ENCODE results near the gene NREP. TPM values are rescaled to one million over a fixed set of nuclear protein-coding genes. Genes with fewer than 3 reads are reported as not detected.

The NREP gene
- total RNA-seq, 1 donor from 2014 or later = 874 TPM

DNA sequence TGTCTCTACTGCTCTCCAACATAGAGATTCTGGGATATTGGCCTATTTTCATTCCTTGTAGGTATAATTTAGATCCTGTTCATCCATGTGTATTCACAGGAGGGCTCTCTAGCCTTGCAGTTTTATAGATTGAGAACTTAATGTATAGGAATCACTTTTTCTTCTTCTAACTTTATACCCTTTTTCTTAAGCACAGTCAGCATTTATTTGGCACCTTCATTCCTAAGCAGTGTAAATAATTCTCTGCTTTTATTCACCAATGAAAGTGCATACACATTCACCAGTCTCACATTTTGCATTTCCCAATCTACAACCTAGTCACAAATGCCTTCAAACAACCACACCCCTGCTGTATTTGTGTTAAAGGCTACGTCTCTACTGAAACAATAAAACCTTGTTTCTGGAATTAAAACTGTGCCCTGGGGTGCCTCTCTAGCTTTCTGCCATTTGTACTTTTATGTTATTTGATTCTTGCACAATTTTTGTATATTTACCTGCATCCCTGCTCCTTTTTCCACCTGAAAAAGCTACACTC is 49.3 kb downstream of the NREP start:
- no peak overlapping the region for H3K27ac Mint-ChIP-seq (ENCODE audit: unreplicated experiment)

DNA sequence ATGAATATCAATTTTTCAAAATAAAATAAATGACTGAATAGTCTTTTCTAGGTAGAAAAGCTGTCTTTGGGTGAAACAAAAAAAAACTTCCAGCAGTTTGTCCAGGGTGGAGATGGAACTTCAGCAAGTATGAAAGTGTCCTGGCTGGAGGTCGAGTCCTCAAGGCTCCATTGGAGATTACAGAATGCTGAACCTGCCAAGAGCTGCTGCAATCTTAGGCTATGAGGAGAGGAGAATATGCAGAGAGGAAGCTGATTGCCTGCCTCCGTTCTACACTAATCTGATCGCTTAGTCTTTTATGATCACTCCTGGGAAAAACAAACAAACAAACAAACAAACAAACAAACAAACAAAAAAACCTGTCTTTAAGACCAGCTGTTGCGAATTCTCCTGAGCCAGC is 50.6 kb downstream of the NREP start:
- Mint-ChIP-seq H3K27ac (ENCODE audit: unreplicated experiment) (no peak overlapping the region), H3K9me3 (ENCODE audit: unreplicated experiment) (no peaks in the 10 kb centered on the region), H3K4me1 (ENCODE audit: unreplicated experiment) (no peaks in the 10 kb centered on the region), H3K4me3 (ENCODE audit: unreplicated experiment) (no peak overlapping the region), H3K36me3 (ENCODE audit: unreplicated experiment) (peaks cover 3% of the 10 kb centered on the region), H3K27me3 (ENCODE audit: unreplicated experiment) (no peaks in the 10 kb centered on the region)
- DNase-seq (ENCODE audit: extremely low spot score, unreplicated experiment) = no peak
- TF ChIP-seq, protein P1, sequence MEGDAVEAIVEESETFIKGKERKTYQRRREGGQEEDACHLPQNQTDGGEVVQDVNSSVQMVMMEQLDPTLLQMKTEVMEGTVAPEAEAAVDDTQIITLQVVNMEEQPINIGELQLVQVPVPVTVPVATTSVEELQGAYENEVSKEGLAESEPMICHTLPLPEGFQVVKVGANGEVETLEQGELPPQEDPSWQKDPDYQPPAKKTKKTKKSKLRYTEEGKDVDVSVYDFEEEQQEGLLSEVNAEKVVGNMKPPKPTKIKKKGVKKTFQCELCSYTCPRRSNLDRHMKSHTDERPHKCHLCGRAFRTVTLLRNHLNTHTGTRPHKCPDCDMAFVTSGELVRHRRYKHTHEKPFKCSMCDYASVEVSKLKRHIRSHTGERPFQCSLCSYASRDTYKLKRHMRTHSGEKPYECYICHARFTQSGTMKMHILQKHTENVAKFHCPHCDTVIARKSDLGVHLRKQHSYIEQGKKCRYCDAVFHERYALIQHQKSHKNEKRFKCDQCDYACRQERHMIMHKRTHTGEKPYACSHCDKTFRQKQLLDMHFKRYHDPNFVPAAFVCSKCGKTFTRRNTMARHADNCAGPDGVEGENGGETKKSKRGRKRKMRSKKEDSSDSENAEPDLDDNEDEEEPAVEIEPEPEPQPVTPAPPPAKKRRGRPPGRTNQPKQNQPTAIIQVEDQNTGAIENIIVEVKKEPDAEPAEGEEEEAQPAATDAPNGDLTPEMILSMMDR (IDR thresholded peaks at IDR 0.05) = no peak

More for the DNA sequence above, 49.3 kb downstream of the NREP start:
- H3K4me1 Mint-ChIP-seq (ENCODE audit: unreplicated experiment) = no peaks in the 10 kb centered on the region
- H3K36me3 Mint-ChIP-seq (ENCODE audit: unreplicated experiment) = peaks cover 13% of the 10 kb centered on the region
- TF ChIP-seq, protein P1 (IDR thresholded peaks at IDR 0.05) = no peak
- H3K27me3 Mint-ChIP-seq (ENCODE audit: unreplicated experiment) = no peaks in the 10 kb centered on the region
- H3K9me3 Mint-ChIP-seq (ENCODE audit: unreplicated experiment) = peaks cover 8% of the 10 kb centered on the region
- no peak overlapping the region for H3K4me3 Mint-ChIP-seq (ENCODE audit: unreplicated experiment)
- DNase-seq (ENCODE audit: extremely low spot score, unreplicated experiment) = no peak

DNA sequence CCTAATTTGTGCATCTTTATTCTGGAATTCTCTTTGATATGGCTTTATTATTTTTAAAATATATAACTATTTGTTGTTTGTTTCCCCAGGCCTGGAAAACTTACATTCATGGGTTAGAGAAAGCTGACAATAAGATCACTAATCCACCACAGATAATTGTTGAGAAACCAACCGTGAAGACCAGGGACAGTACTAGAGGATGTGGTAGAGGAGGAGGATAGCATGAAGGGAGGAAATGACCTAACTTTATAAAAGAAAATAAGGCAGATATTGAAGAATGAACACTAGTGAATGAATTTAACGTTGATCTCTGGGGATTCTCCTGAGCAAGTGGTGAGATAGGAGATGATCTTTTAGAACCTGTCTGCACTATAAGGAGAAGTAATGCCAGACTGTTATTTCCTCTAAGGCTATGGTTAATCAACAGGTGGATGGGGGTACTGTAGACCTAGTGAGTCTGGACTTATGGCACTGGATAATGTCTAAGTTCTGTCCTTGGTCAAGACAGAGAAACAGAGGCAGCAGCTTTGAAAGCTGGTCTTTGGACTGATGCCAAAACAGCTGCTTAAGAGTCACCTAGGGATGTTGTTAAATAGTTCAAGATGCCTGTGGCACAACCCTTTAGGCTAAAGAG is 52.4 kb downstream of the NREP start:
- no peak overlapping the region for H3K27ac Mint-ChIP-seq (ENCODE audit: unreplicated experiment)
- H3K4me3 Mint-ChIP-seq (ENCODE audit: unreplicated experiment) = no peak overlapping the region
- no peak for DNase-seq (ENCODE audit: extremely low spot score, unreplicated experiment)
- H3K27me3 Mint-ChIP-seq (ENCODE audit: unreplicated experiment) = no peaks in the 10 kb centered on the region
- no peaks in the 10 kb centered on the region for H3K9me3 Mint-ChIP-seq (ENCODE audit: unreplicated experiment)
- peaks cover 3% of the 10 kb centered on the region for H3K4me1 Mint-ChIP-seq (ENCODE audit: unreplicated experiment)
- peaks cover 3% of the 10 kb centered on the region for H3K36me3 Mint-ChIP-seq (ENCODE audit: unreplicated experiment)
- TF ChIP-seq, protein P1 (IDR thresholded peaks at IDR 0.05) = no peak

DNA sequence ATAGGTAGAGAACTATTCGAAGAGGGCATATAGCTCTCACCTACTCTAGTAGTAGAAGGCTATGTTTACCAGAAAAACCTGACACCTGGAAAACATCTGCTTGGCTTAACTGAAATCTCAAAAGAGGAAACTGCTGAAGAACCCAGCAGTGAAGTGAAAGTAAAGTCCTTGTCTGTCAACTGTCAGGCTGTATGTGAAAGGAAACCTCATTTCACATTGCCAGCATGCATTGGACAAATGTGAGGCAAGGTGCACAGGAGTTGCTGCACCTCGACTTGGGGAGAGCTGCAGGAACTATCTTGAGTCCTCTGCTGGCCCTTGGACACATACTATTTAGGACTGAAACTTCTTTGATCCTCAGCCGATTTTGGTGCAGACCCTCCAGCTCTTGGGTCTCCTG is 53.3 kb downstream of the NREP start:
- Mint-ChIP-seq H3K4me3 (ENCODE audit: unreplicated experiment) (no peak overlapping the region), H3K27ac (ENCODE audit: unreplicated experiment) (no peak overlapping the region), H3K4me1 (ENCODE audit: unreplicated experiment) (peaks cover 10% of the 10 kb centered on the region), H3K36me3 (ENCODE audit: unreplicated experiment) (peaks cover 3% of the 10 kb centered on the region), H3K27me3 (ENCODE audit: unreplicated experiment) (no peaks in the 10 kb centered on the region), H3K9me3 (ENCODE audit: unreplicated experiment) (no peaks in the 10 kb centered on the region)
- TF ChIP-seq, protein P1 (IDR thresholded peaks at IDR 0.05) = no peak
- no peak for DNase-seq (ENCODE audit: extremely low spot score, unreplicated experiment)

DNA sequence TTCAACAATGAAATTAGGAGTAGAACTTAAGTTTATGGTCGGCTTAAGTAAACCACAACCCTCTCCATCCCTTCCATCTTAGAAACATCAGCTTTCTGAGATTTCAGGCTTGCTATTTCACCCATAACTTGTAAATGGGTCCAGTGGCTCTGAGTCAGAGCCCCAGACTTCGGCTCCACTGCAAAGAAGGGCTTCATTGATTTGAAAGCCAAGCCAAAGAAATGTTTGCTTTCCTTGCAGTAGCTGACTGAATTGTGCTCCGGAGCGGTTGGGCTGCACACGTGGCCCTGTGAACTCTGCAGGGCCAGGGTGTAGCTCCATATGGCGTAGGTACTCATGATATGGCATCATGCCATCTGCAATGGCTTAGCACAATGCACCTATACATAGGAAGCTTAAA is 57.0 kb downstream of the NREP start:
- no peak overlapping the region for H3K27ac Mint-ChIP-seq (ENCODE audit: unreplicated experiment)
- peaks cover 3% of the 10 kb centered on the region for H3K36me3 Mint-ChIP-seq (ENCODE audit: unreplicated experiment)
- no peaks in the 10 kb centered on the region for H3K27me3 Mint-ChIP-seq (ENCODE audit: unreplicated experiment)
- TF ChIP-seq, protein P1 (IDR thresholded peaks at IDR 0.05) = no peak
- no peak for DNase-seq (ENCODE audit: extremely low spot score, unreplicated experiment)
- no peaks in the 10 kb centered on the region for H3K9me3 Mint-ChIP-seq (ENCODE audit: unreplicated experiment)
- no peak overlapping the region for H3K4me3 Mint-ChIP-seq (ENCODE audit: unreplicated experiment)
- H3K4me1 Mint-ChIP-seq (ENCODE audit: unreplicated experiment) = peaks cover 38% of the 10 kb centered on the region
